BLaER1 treated with 17β-estradiol and CSF1 and Interleukin-3, amounts not matched to agents 10 nM and 100 nM (cell line): Measurements from ENCODE around the gene ZBTB43.

Experiments
- H3K27ac ChIP-seq, 11 experiments: shearing (Covaris generic); formaldehyde crosslinking; 2 replicates each; pipeline ENCODE4 v1.8.1; 2022
- H3K27me3 ChIP-seq, 11 experiments: shearing (Covaris generic); formaldehyde crosslinking; 2 replicates each; pipeline ENCODE4 v1.8.1; 2022
- H3K36me3 ChIP-seq, 11 experiments: shearing (Covaris generic); formaldehyde crosslinking; 2 replicates each; pipeline ENCODE4 v1.8.1; 2022
- H3K4me1 ChIP-seq, 10 experiments: shearing (Covaris generic); formaldehyde crosslinking; 2 replicates each; pipeline ENCODE4 v1.8.1; 2022
- H3K4me2 ChIP-seq, 11 experiments: shearing (Covaris generic); formaldehyde crosslinking; 2 replicates each; pipeline ENCODE4 v1.8.1; 2022
- H3K4me3 ChIP-seq, 10 experiments: shearing (Covaris generic); formaldehyde crosslinking; 2 replicates each; pipeline ENCODE4 v1.8.1; 2022
- H3K9ac ChIP-seq, 11 experiments: shearing (Covaris generic); formaldehyde crosslinking; 2 replicates each; pipeline ENCODE4 v1.8.1; 2022
- H3K9me3 ChIP-seq, 11 experiments: shearing (Covaris generic); formaldehyde crosslinking; replicated peaks in 1 of 11; 2 replicates each; pipeline ENCODE4 v1.8.1; 2022
- H4K20me1 ChIP-seq, 11 experiments: shearing (Covaris generic); formaldehyde crosslinking; 2 replicates each; pipeline ENCODE4 v1.8.1; 2022
- Cebpa-rat ChIP-seq, 11 experiments: shearing (Covaris generic); IDR thresholded peaks; 2 replicates each; pipeline ENCODE4 v1.8.1; 2022

The ZBTB43 gene

GRCh38 chr9:126880226-126880946 lies 75.5 kb downstream of the ZBTB43 start:
- Histone ChIP-seq H3K4me2 (no peak overlapping the region), H3K27ac (no peak overlapping the region), H3K36me3 (peaks cover 57 to 86% (median 75%) of the 10 kb centered on the region in 11 experiments), H3K9ac (no peak overlapping the region), H4K20me1 (peaks cover 45 to 99% (median 85%) of the 10 kb centered on the region in 11 experiments), H3K27me3 (no peaks in the 10 kb centered on the region), H3K4me3 (no peak overlapping the region), H3K9me3 (no peaks in the 10 kb centered on the region), H3K4me1 (peaks cover 0 to 11% (median 0%) of the 10 kb centered on the region in 10 experiments; a peak in 8 of 20 replicates)
- no peak for TF ChIP-seq Cebpa-rat (IDR thresholded peaks at IDR 0.05)

GRCh38 chr9:126880947-126881332 lies 76.1 kb downstream of the ZBTB43 start:
- Histone ChIP-seq H4K20me1 (peaks cover 44 to 99% (median 90%) of the 10 kb centered on the region in 11 experiments), H3K27me3 (no peaks in the 10 kb centered on the region), H3K36me3 (peaks cover 57 to 90% (median 80%) of the 10 kb centered on the region in 11 experiments), H3K9me3 (no peaks in the 10 kb centered on the region), H3K4me2 (no peak overlapping the region), H3K4me3 (no peak overlapping the region), H3K9ac (no peak overlapping the region), H3K27ac (no peak overlapping the region), H3K4me1 (peaks cover 0 to 7% (median 0%) of the 10 kb centered on the region in 10 experiments; a peak in 8 of 20 replicates)
- no peak for TF ChIP-seq Cebpa-rat (IDR thresholded peaks at IDR 0.05)

- no peak for TF ChIP-seq Cebpa-rat (IDR thresholded peaks at IDR 0.05)
- Histone ChIP-seq H3K9me3 (no peaks in the 10 kb centered on the region), H3K27me3 (no peaks in the 10 kb centered on the region), H3K36me3 (peaks cover 51 to 92% (median 81%) of the 10 kb centered on the region in 11 experiments), H3K9ac (no peak overlapping the region), H4K20me1 (peaks cover 36 to 97% (median 85%) of the 10 kb centered on the region in 11 experiments; a peak in 21 of 22 replicates), H3K4me3 (no peak overlapping the region), H3K27ac (no peak overlapping the region), H3K4me2 (no peak overlapping the region), H3K4me1 (peaks cover 0 to 5% (median 0%) of the 10 kb centered on the region in 10 experiments; a peak in 5 of 20 replicates)
Measured at GRCh38 chr9:126882746-126883145, 77.9 kb downstream of the ZBTB43 start.

- no peak for TF ChIP-seq Cebpa-rat (IDR thresholded peaks at IDR 0.05)
- H4K20me1 ChIP-seq = peaks cover 34 to 97% (median 76%) of the 10 kb centered on the region in 11 experiments; a peak in 21 of 22 replicates
- peaks cover 42 to 83% (median 72%) of the 10 kb centered on the region in 11 experiments for H3K36me3 ChIP-seq
- H3K9me3 ChIP-seq = no peaks in the 10 kb centered on the region
- no peak overlapping the region for H3K4me2 ChIP-seq
- no peaks in the 10 kb centered on the region for H3K27me3 ChIP-seq
- H3K27ac ChIP-seq = no peak overlapping the region
- peak overlapping the region in 1 of 11 experiments; percentile 51; a peak in 2 of 22 replicates for H3K9ac ChIP-seq
- H3K4me1 ChIP-seq = peaks cover 0 to 5% (median 0%) of the 10 kb centered on the region in 10 experiments; a peak in 5 of 20 replicates
- no peak overlapping the region for H3K4me3 ChIP-seq
Measured at GRCh38 chr9:126883636-126884035, 78.8 kb downstream of the ZBTB43 start.

DNA sequence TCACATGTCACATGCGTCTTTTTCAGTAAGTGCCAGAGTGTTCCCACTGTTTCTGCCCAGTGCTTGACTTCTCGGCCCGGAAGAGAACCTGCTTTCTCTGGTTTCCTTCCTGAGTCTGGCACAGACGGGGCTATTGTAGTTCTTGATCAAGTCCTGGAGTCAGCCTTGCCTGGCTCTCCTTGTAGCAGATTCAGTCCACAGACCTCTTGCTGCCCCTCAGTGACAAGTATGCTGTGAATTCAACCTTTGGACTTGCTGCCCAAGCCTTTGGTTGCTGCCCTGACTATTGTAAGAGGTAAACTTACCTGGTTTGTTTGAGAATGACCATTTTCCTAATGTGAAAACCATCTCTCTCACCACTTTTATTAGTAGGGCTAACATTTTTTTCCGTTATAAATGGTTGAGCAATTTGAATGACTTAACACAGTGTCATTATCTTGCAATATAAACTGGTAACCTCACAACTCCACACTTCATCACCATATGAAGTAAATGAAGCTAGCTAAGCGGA lies 80.3 kb downstream of the ZBTB43 start:
- Histone ChIP-seq H3K4me1 (peaks cover 0 to 4% (median 0%) of the 10 kb centered on the region in 10 experiments; a peak in 5 of 20 replicates), H3K27ac (no peak overlapping the region), H3K9me3 (no peaks in the 10 kb centered on the region), H3K27me3 (no peaks in the 10 kb centered on the region), H3K36me3 (peaks cover 27 to 68% (median 56%) of the 10 kb centered on the region in 11 experiments), H3K4me2 (no peak overlapping the region), H3K4me3 (no peak overlapping the region), H3K9ac (no peak overlapping the region), H4K20me1 (peaks cover 34 to 93% (median 64%) of the 10 kb centered on the region in 11 experiments; a peak in 21 of 22 replicates)
- TF ChIP-seq Cebpa-rat (IDR thresholded peaks at IDR 0.05) = no peak

DNA sequence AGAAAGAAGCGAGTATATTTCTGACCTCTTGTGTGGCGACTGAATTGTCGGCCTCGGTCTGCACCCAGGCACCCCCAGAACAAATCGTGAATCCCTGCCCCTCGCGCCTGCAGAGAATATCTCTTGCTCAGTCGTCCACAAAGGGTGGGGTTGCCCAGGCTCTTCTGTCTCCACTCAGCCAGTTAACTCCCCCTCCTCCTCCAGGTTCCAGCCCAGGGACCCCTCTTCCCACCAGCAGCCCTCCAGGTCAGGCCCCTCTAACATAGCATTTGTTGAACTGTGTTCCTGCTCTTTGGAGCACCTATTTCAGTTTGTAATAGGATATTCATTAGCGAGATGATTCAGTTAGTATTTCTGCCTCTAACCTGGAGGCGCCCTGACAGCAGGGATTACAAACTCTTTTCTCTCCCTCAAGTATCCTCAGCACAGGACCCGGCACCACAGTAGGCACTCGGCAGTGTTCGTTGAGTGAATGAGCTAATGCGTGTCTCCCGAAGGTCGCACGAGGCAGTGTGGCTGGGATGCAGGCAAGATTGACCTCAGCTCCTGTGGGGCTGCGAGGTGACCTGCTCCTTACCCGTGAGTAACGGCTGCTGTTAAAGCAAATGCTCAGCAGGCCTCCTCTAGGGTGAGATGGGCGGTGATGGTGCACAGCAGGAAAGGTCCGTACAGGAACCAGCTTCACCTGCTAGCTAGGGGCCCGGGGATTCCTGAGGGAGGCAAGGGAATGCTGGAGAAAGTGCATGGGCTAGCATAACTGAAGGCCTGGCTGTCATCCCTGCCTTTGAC lies 81.4 kb downstream of the ZBTB43 start:
- TF ChIP-seq Cebpa-rat (IDR thresholded peaks at IDR 0.05) = no peak
- no peaks in the 10 kb centered on the region for H3K4me1 ChIP-seq
- H3K27me3 ChIP-seq = no peaks in the 10 kb centered on the region
- peaks cover 34 to 84% (median 55%) of the 10 kb centered on the region in 11 experiments; a peak in 21 of 22 replicates for H4K20me1 ChIP-seq
- no peak overlapping the region for H3K4me3 ChIP-seq
- no peak overlapping the region for H3K9ac ChIP-seq
- H3K4me2 ChIP-seq = no peak overlapping the region
- H3K36me3 ChIP-seq = peaks cover 17 to 57% (median 46%) of the 10 kb centered on the region in 11 experiments; a peak in 21 of 22 replicates
- no peak overlapping the region for H3K27ac ChIP-seq
- no peaks in the 10 kb centered on the region for H3K9me3 ChIP-seq

- H3K9me3 ChIP-seq = no peaks in the 10 kb centered on the region
Measured at GRCh38 chr9:126886897-126887296, 82.1 kb downstream of the ZBTB43 start.

More at GRCh38 chr9:126886897-126887296, 82.1 kb downstream of the ZBTB43 start:
- TF ChIP-seq Cebpa-rat (IDR thresholded peaks at IDR 0.05) = no peak
- no peaks in the 10 kb centered on the region for H3K27me3 ChIP-seq
- H3K4me3 ChIP-seq = no peak overlapping the region
- H3K9ac ChIP-seq = no peak overlapping the region
- H3K27ac ChIP-seq = no peak overlapping the region
- no peaks in the 10 kb centered on the region for H3K4me1 ChIP-seq
- H3K36me3 ChIP-seq = peaks cover 11 to 51% (median 39%) of the 10 kb centered on the region in 11 experiments; a peak in 21 of 22 replicates
- no peak overlapping the region for H3K4me2 ChIP-seq
- H4K20me1 ChIP-seq = peaks cover 32 to 78% (median 49%) of the 10 kb centered on the region in 11 experiments; a peak in 21 of 22 replicates
